NT2/D1 (cell line): Measurements from ENCODE around the gene NPR2.

Source experiments
- SUZ12 ChIP-seq: IDR thresholded peaks from 2 replicates; pipeline ENCODE4 v1.6.1; 2011; ENCODE audit not compliant: insufficient read length, insufficient read depth; ENCODE audit errors: extremely low read depth
- YY1 ChIP-seq: IDR thresholded peaks from 2 replicates; pipeline ENCODE4 v1.6.1; 2011; ENCODE audit not compliant: insufficient read length, insufficient read depth

- no peak for TF ChIP-seq YY1
- no peak for TF ChIP-seq SUZ12
Measured at GRCh38 chr9:35743452-35743851, 47.9 kb upstream of the NPR2 start.
